ENCODE data around the gene HNMT.

DNA sequence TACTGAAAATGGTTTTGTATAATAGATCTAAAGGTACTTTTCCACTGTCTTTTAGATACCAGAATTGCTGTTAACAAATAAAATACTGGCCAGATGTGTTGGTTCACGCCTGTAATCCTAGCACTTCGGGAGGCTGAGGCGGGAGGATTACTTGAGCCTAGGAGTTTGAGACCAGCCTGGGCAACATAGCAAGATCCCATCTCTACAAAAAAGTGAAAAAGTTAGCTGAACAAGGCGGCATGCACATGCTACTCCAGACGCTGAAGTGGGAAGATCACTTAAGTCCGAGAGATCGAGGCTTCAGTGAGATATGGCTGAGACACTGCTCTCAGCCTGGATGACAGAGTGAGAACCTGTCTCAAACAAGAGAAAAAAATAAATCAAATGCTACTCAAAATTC is 2.8 kb downstream of the HNMT start:
- TF ChIP-seq, protein P1, sequence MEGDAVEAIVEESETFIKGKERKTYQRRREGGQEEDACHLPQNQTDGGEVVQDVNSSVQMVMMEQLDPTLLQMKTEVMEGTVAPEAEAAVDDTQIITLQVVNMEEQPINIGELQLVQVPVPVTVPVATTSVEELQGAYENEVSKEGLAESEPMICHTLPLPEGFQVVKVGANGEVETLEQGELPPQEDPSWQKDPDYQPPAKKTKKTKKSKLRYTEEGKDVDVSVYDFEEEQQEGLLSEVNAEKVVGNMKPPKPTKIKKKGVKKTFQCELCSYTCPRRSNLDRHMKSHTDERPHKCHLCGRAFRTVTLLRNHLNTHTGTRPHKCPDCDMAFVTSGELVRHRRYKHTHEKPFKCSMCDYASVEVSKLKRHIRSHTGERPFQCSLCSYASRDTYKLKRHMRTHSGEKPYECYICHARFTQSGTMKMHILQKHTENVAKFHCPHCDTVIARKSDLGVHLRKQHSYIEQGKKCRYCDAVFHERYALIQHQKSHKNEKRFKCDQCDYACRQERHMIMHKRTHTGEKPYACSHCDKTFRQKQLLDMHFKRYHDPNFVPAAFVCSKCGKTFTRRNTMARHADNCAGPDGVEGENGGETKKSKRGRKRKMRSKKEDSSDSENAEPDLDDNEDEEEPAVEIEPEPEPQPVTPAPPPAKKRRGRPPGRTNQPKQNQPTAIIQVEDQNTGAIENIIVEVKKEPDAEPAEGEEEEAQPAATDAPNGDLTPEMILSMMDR (IDR thresholded peaks at IDR 0.05), result no peak
- TF ChIP-seq POLR2A (IDR thresholded peaks at IDR 0.05), result no peak
